Thoracic aorta (tissue), 2 donors: ENCODE results near the gene CALHM6. TPM values are rescaled to one million over a fixed set of nuclear protein-coding genes. Genes with fewer than 3 reads are reported as not detected.
A peak's percentile ranks its signal among the peaks of the same experiment; 100 is the strongest.

Experiments used
- ATAC-seq: fragments of 150-250 bp; one replicate; pipeline ENCODE4 v1.8.0; 2017; ENCODE audit warnings: low read depth; ENCODE audit not compliant: insufficient number of reproducible peaks, low FRiP score
- DNase-seq: peaks from one replicate; pipeline ENCODE4 v3.0.0-alpha.2; 2020; ENCODE audit warnings: low spot score
- H3K27ac ChIP-seq, 2 donors: fragments of 200-600 bp; sonication (generic); 1 replicate in 1 of 2; 2 replicates in 1 of 2; pipeline ENCODE4 v1.5.1; 2016; ENCODE audit warnings: mild to moderate bottlenecking in 2 of 2, moderate library complexity in 2 of 2
- H3K27me3 ChIP-seq: fragments of 200-600 bp; sonication (generic); replicated peaks from 2 replicates; pipeline ENCODE4 v1.6.0; 2016; ENCODE audit warnings: mild to moderate bottlenecking; ENCODE audit not compliant: insufficient read depth
- H3K36me3 ChIP-seq: fragments of 200-600 bp; sonication (generic); one replicate; pipeline ENCODE4 v1.5.1; 2016
- H3K4me1 ChIP-seq, 2 donors: fragments of 200-600 bp; sonication (generic); 1 replicate in 1 of 2; 2 replicates in 1 of 2; pipeline versions ENCODE4 v1.5.1 to v1.6.0; 2016; ENCODE audit warnings: low read depth in 2 of 2, mild to moderate bottlenecking in 1 of 2; ENCODE audit not compliant: control insufficient read depth in 1 of 2
- H3K4me3 ChIP-seq: fragments of 200-600 bp; sonication (generic); 2 replicates; pipeline ENCODE4 v1.5.1; 2016; ENCODE audit warnings: mild to moderate bottlenecking
- H3K9me3 ChIP-seq: fragments of 200-600 bp; sonication (generic); 2 replicates; pipeline ENCODE4 v1.5.1; 2016
- total RNA-seq, 2 donors: library from RNA; depleted of rRNA; stranded (reverse); fragments of >200 nt; gene quantifications; one replicate each; pipeline versions ENCODE4 v1.1.0 to v1.2.3, GENCODE V29; 2016
- TF ChIP-seq, protein P1 (sequence below): fragments of 200-600 bp; sonication (generic); IDR thresholded peaks from one replicate; pipeline ENCODE4 v1.5.1; 2019; ENCODE audit warnings: antibody characterized with exemption

The CALHM6 gene
- total RNA-seq: 10 to 100 TPM in 1 of 2 donors, 1 to 10 TPM in 1; 3.9 to 15.0 TPM

DNA sequence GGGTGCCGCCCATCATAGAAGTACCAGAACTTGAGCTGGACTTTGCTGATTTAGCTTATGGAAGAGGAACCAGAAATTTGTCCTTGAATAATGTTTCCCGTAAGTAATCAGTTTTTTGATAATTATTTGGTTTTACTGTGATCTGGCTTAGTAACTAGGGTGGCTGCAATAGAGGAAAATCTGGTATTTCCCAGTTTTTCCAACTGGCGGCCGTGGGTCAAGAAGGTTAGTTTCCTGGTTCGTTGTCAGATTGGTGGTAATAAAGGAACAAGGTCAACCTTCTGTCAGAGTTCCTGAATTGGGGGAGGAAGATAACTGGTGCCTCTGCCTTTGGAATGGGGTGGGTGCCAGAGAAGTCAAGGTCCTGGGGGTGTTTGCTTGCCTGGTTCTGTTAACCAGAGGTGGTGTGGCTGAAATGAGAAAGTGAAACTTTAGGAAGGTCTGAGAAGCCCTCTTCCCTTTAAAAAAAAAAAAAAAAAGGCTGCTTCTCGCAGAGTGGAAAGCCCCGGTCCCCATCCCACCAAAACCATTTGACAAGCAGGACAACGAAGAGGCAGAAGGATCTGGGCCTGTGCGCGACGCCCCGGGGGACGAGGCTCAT, at the start of gene CALHM6:
CALHM6 (plus strand) TSS at position 45 of the 601 bp plus-strand sequence; CDS start at position 600, 555 bp downstream.
- Histone ChIP-seq H3K4me1 (peaks cover 5 to 14% of the 10 kb centered on the region in 2 donors), H3K36me3 (no peaks in the 10 kb centered on the region), H3K4me3 (peak within 1 kb of the TSS; percentile 74), H3K27me3 (no peaks in the 10 kb centered on the region), H3K9me3 (no peaks in the 10 kb centered on the region), H3K27ac (no peak within 1 kb of the TSS)
- TF ChIP-seq, protein P1, sequence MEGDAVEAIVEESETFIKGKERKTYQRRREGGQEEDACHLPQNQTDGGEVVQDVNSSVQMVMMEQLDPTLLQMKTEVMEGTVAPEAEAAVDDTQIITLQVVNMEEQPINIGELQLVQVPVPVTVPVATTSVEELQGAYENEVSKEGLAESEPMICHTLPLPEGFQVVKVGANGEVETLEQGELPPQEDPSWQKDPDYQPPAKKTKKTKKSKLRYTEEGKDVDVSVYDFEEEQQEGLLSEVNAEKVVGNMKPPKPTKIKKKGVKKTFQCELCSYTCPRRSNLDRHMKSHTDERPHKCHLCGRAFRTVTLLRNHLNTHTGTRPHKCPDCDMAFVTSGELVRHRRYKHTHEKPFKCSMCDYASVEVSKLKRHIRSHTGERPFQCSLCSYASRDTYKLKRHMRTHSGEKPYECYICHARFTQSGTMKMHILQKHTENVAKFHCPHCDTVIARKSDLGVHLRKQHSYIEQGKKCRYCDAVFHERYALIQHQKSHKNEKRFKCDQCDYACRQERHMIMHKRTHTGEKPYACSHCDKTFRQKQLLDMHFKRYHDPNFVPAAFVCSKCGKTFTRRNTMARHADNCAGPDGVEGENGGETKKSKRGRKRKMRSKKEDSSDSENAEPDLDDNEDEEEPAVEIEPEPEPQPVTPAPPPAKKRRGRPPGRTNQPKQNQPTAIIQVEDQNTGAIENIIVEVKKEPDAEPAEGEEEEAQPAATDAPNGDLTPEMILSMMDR: no peak
- DNase-seq (no peak), ATAC-seq (no peak)

DNA sequence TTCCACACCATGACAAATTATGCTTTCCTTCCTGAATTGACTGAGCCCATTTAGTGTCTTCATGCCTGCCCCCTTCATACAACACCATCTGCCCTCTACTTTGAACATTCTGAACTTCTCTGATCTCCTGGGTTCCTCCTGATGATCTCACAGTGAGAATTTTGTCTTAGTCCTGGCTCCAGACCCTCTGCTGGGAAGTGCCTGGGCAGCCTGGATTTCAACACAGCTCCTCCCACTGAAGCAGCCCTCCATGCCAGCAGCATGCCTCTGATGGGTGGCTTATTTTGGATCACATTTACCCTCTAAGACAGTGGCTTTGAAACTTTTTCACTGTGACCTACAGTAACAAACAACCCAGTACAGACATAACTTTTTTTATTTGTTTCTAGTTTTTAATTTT, 48.9 kb upstream of the CALHM6 start:
- ATAC-seq: no peak
- Histone ChIP-seq H3K27ac (no peak overlapping the region), H3K4me1 (peaks cover 23 to 28% of the 10 kb centered on the region in 2 donors), H3K4me3 (no peak overlapping the region), H3K27me3 (no peaks in the 10 kb centered on the region), H3K36me3 (no peaks in the 10 kb centered on the region), H3K9me3 (no peaks in the 10 kb centered on the region)
- DNase-seq: no peak
- TF ChIP-seq, protein P1: no peak

DNA sequence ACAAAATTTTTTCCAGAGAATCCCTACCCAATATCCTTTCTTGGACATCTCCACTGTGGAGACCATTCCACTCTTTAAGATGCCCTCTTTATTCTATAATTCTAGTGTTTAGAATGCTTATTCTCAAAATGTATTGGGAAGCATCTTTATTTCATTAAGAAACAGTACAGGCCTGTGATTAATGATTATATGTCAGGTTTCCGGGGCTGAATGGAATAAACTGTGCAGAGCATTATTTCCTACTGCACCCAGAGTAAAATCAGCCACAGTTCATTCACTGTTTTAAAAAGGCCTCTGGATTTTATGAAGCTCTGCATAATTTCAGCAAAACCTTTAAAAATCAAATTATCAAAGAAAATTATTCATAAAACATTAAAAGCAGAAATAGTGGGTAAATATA, 47.8 kb upstream of the CALHM6 start:
- ATAC-seq: no peak
- Histone ChIP-seq H3K36me3 (no peaks in the 10 kb centered on the region), H3K4me3 (no peak overlapping the region), H3K27ac (no peak overlapping the region), H3K9me3 (no peaks in the 10 kb centered on the region), H3K27me3 (no peaks in the 10 kb centered on the region), H3K4me1 (peaks cover 22 to 23% of the 10 kb centered on the region in 2 donors)
- no peak for DNase-seq
- TF ChIP-seq, protein P1: no peak

DNA sequence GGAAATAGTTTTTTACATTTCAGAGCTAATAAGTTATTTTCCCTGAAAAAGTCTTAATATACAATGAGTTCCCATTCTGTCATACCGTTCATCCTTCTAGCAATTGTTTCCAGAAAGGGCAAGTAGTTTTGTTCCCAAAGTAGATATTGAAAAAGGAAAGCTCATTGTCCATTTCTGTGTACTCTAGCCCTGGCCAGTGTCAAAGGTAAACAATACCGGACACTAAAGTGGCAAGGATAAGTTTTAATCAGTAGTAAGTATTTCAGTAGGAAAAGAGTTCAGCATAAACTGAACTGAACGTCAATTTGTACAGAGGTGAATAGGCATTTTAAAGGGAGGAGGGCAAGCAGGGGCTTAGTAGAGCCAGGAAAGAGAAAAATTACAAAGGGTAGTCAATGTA, 43.5 kb upstream of the CALHM6 start:
- no peak overlapping the region for H3K27ac ChIP-seq
- no peaks in the 10 kb centered on the region for H3K9me3 ChIP-seq
- DNase-seq (no peak), ATAC-seq (no peak)
- H3K36me3 ChIP-seq: no peaks in the 10 kb centered on the region
- H3K27me3 ChIP-seq: no peaks in the 10 kb centered on the region
- peaks cover 3 to 14% of the 10 kb centered on the region in 2 donors for H3K4me1 ChIP-seq
- no peak overlapping the region for H3K4me3 ChIP-seq
- TF ChIP-seq, protein P1: no peak

DNA sequence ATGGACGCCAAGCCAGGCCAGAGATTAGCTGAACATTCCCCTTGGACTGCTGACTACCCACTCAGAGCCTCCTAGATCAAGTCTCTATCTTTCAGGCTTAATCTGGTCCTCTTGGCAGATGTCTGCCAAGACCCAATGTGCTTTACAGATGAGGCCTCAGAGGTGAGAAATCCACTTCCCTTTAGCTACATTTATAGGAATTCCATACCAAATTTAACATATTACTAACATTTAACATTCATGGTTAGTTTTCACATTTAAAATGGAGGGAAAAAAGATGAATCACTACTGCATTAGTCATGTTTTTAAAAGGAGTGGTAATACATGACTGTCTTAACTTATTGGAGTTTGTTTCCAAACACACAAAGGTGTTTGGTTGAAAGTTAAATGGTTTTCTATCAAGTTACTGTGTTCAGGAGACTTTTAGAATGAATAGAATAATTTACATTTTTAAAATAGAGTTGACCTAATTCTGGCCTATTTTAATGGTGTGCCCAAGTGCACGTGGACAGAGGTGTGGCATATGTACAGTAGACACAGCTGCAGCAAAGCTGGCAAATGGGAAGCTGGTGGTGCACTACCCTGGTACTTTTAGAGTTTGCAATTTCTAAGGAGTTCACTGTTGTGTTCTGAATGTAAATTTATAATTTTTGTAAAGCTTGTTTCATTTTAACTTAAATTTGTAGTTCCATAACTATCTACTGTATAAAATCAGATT, 41.9 kb upstream of the CALHM6 start:
- Histone ChIP-seq H3K4me1 (peaks cover 3 to 17% of the 10 kb centered on the region in 2 donors), H3K27me3 (no peaks in the 10 kb centered on the region), H3K27ac (no peak overlapping the region), H3K4me3 (no peak overlapping the region), H3K36me3 (no peaks in the 10 kb centered on the region), H3K9me3 (no peaks in the 10 kb centered on the region)
- ATAC-seq: no peak
- TF ChIP-seq, protein P1: no peak
- no peak for DNase-seq
